H9 (cell line): ENCODE measurements around the gene GPN2. TPM values are rescaled to one million over a fixed set of nuclear protein-coding genes. Genes with fewer than 3 reads are reported as not detected.

Experiments used
- DNase-seq: peaks from one replicate; pipeline ENCODE4 v3.0.0-alpha.2; 2017
- H2AFZ ChIP-seq: one replicate; pipeline ENCODE4 v1.6.1; 2013; ENCODE audit warnings: mild to moderate bottlenecking, low read length, control low read depth, moderate library complexity
- H2AK5ac ChIP-seq: 2 replicates; pipeline ENCODE4 v1.6.1; 2013; ENCODE audit warnings: low read length, control low read depth, mixed read lengths; ENCODE audit not compliant: insufficient read length
- H2BK120ac ChIP-seq: one replicate; pipeline ENCODE4 v1.6.1; 2013; ENCODE audit warnings: low read depth, mild to moderate bottlenecking, low read length, control low read depth, inconsistent platforms; ENCODE audit not compliant: poor library complexity, severe bottlenecking
- H2BK12ac ChIP-seq: 2 replicates; pipeline ENCODE4 v1.6.1; 2013; ENCODE audit warnings: low read length, control low read depth, mixed read lengths, low read depth; ENCODE audit not compliant: insufficient read length
- H2BK15ac ChIP-seq: 2 replicates; pipeline ENCODE4 v1.6.1; 2013; ENCODE audit warnings: low read depth, low read length, control low read depth
- H2BK20ac ChIP-seq: one replicate; pipeline ENCODE4 v1.6.1; 2013; ENCODE audit warnings: low read depth, mild to moderate bottlenecking, low read length, control low read depth, inconsistent platforms; ENCODE audit not compliant: poor library complexity, severe bottlenecking
- H2BK5ac ChIP-seq: 2 replicates; pipeline ENCODE4 v1.6.1; 2013; ENCODE audit warnings: low read length, control low read depth, mixed read lengths; ENCODE audit not compliant: insufficient read length
- H3K14ac ChIP-seq: 2 replicates; pipeline ENCODE4 v1.6.1; 2013; ENCODE audit warnings: low read length, control low read depth; ENCODE audit not compliant: insufficient read depth
- H3K18ac ChIP-seq: 2 replicates; pipeline ENCODE4 v1.6.1; 2013; ENCODE audit warnings: low read depth, mild to moderate bottlenecking, mixed read lengths, low read length, control low read depth; ENCODE audit not compliant: insufficient read length
- H3K23ac ChIP-seq: 2 replicates; pipeline ENCODE4 v1.6.1; 2013; ENCODE audit warnings: low read length, control low read depth, mixed read lengths, low read depth; ENCODE audit not compliant: insufficient read length
- H3K23me2 ChIP-seq: 2 replicates; pipeline ENCODE4 v1.6.1; 2013; ENCODE audit warnings: low read depth, mild to moderate bottlenecking, mixed read lengths, low read length, control low read depth; ENCODE audit not compliant: insufficient read length, poor library complexity, severe bottlenecking
- H3K27ac ChIP-seq: 2 replicates; pipeline ENCODE4 v1.5.1; 2013; ENCODE audit warnings: low read length, control low read depth, mixed read lengths, low read depth; ENCODE audit not compliant: insufficient read length
- H3K27me3 ChIP-seq: 2 replicates; pipeline ENCODE4 v1.6.1; 2013; ENCODE audit warnings: low read length, control low read depth, inconsistent platforms; ENCODE audit not compliant: insufficient read depth
- H3K4ac ChIP-seq: 2 replicates; pipeline ENCODE4 v1.6.1; 2013; ENCODE audit warnings: low read depth, mild to moderate bottlenecking, control low read depth, inconsistent platforms, low read length, moderate library complexity
- H3K4me1 ChIP-seq: 2 replicates; pipeline ENCODE4 v1.6.1; 2013; ENCODE audit warnings: low read length, control low read depth, inconsistent platforms; ENCODE audit not compliant: insufficient read depth
- H3K4me2 ChIP-seq: 2 replicates; pipeline ENCODE4 v1.6.1; 2013; ENCODE audit warnings: low read length, control low read depth, mixed read lengths; ENCODE audit not compliant: insufficient read length, insufficient read depth
- H3K56ac ChIP-seq: 2 replicates; pipeline ENCODE4 v1.6.1; 2013; ENCODE audit warnings: low read depth, mild to moderate bottlenecking, mixed read lengths, low read length, control low read depth; ENCODE audit not compliant: insufficient read length
- H3K79me1 ChIP-seq: 2 replicates; pipeline ENCODE4 v1.6.1; 2013; ENCODE audit warnings: low read depth, mild to moderate bottlenecking, moderate library complexity, low read length, control low read depth, inconsistent platforms; ENCODE audit not compliant: insufficient read depth, poor library complexity, severe bottlenecking
- H3K79me2 ChIP-seq: 2 replicates; pipeline ENCODE4 v1.6.1; 2013; ENCODE audit warnings: low read length, control low read depth, inconsistent platforms; ENCODE audit not compliant: insufficient read depth
- H3K9ac ChIP-seq: 2 replicates; pipeline ENCODE4 v1.6.1; 2013; ENCODE audit warnings: low read length, control low read depth, mixed read lengths; ENCODE audit not compliant: insufficient read length; ENCODE audit errors: extremely low read depth
- H3K9me3 ChIP-seq: one replicate; pipeline ENCODE4 v1.6.1; 2013; ENCODE audit warnings: low read depth, low read length, inconsistent platforms; ENCODE audit not compliant: control insufficient read depth
- H3T11ph ChIP-seq: one replicate; pipeline ENCODE4 v1.6.1; 2013; ENCODE audit warnings: mild to moderate bottlenecking, low read length, control low read depth, inconsistent platforms
- H4K20me1 ChIP-seq: one replicate; pipeline ENCODE4 v1.6.1; 2013; ENCODE audit not compliant: control insufficient read depth, insufficient read length, insufficient read depth
- H4K5ac ChIP-seq: 2 replicates; pipeline ENCODE4 v1.6.1; 2013; ENCODE audit warnings: low read depth, mild to moderate bottlenecking, mixed read lengths, low read length, control low read depth; ENCODE audit not compliant: insufficient read length
- H4K8ac ChIP-seq: replicated peaks from 2 replicates; pipeline ENCODE4 v1.6.1; 2013; ENCODE audit warnings: low read length, control low read depth, mixed read lengths, low read depth; ENCODE audit not compliant: insufficient read length
- H4K91ac ChIP-seq: 2 replicates; pipeline ENCODE4 v1.6.1; 2013; ENCODE audit warnings: low read depth, mild to moderate bottlenecking, moderate library complexity, mixed read lengths, low read length, control low read depth; ENCODE audit not compliant: insufficient read length
- H3K27ac Mint-ChIP-seq, 3 experiments: 2 replicates in 2 of 3; 3 replicates in 1 of 3; pipeline ENCODE4 v1.8.0; 2020 to 2021; ENCODE audit warnings: mixed read lengths in 3 of 3, mild to moderate bottlenecking in 1 of 3, moderate library complexity in 1 of 3
- H3K27me3 Mint-ChIP-seq: 2 replicates; pipeline ENCODE4 v1.8.0; 2021; ENCODE audit warnings: low read depth, mild to moderate bottlenecking, moderate library complexity, mixed read lengths
- H3K36me3 Mint-ChIP-seq, 3 experiments: 2 replicates in 2 of 3; 3 replicates in 1 of 3; pipeline ENCODE4 v1.8.0; 2020 to 2021; ENCODE audit warnings: low read depth in 3 of 3, mixed read lengths in 3 of 3; ENCODE audit not compliant: insufficient read depth in 1 of 3
- H3K4me1 Mint-ChIP-seq, 2 experiments: 2 replicates each; pipeline ENCODE4 v1.8.0; 2020; ENCODE audit warnings: mixed read lengths in 2 of 2
- H3K4me3 Mint-ChIP-seq, 2 experiments: 2 replicates in 1 of 2; 3 replicates in 1 of 2; pipeline ENCODE4 v1.8.0; 2020 to 2021; ENCODE audit warnings: mild to moderate bottlenecking in 2 of 2, mixed read lengths in 2 of 2, moderate library complexity in 1 of 2
- H3K9me3 Mint-ChIP-seq, 2 experiments: 2 replicates in 1 of 2; 3 replicates in 1 of 2; pipeline ENCODE4 v1.8.0; 2020; ENCODE audit warnings: mild to moderate bottlenecking in 2 of 2, mixed read lengths in 2 of 2, moderate library complexity in 1 of 2
- CTCF ChIP-seq: fragments of 200-600 bp; sonication (generic); conservative IDR thresholded peaks from 3 replicates; pipeline ENCODE4 v1.8.0; 2021; ENCODE audit warnings: antibody characterized with exemption, mild to moderate bottlenecking
- WGBS: extraction: QIAGEN DNeasy Blood & Tissue Kit; methylation state at CpG from one replicate; pipeline ENCODE4 v1.1.7; 2013; ENCODE audit warnings: missing lambda C conversion rate, low lambda C conversion rate, mixed read lengths; ENCODE audit not compliant: insufficient read length; ENCODE audit errors: extremely low coverage; 5-methylcytosine and 5-hydroxymethylcytosine counted together
- total RNA-seq: library from RNA; stranded (reverse); gene quantifications from 2 replicates; pipeline ENCODE4 v1.2.1, GENCODE V29; 2021

GPN2 gene
- total RNA-seq, 1 experiment from 2014 or later, result 47.8 TPM

GRCh38 chr1:26864610-26865480 lies 25.2 kb downstream of the GPN2 start:
- peak overlapping the region; percentile 76 to 91 (median 83); a peak in 5 of 7 replicates for H3K27ac Mint-ChIP-seq
- H3K9me3 ChIP-seq, result no peaks in the 10 kb centered on the region
- H3K4me1 Mint-ChIP-seq, result peaks cover 38 to 40% of the 10 kb centered on the region in 2 experiments

More at GRCh38 chr1:26864610-26865480, 25.2 kb downstream of the GPN2 start:
- Histone ChIP-seq H3K23ac (no peak overlapping the region), H3K23me2 (peaks cover 4% of the 10 kb centered on the region), H2BK120ac (no peak overlapping the region), H2BK12ac (peak overlapping the region; percentile 28), H3K4me1 (no peaks in the 10 kb centered on the region; the same call in 1 of the 2 replicates), H2AK5ac (no peak overlapping the region), H4K20me1 (no peaks in the 10 kb centered on the region), H3K79me1 (no peaks in the 10 kb centered on the region), H2BK5ac (no peak overlapping the region), H3K14ac (peak overlapping the region; percentile 91), H2AFZ (no peak overlapping the region), H3K79me2 (no peaks in the 10 kb centered on the region), H3K56ac (no peak overlapping the region), H3K9ac (peak overlapping the region; percentile 62), H4K91ac (no peak overlapping the region), H2BK15ac (no peak overlapping the region; the same call in 1 of the 2 replicates), H3K27ac (peak overlapping the region; percentile 25), H3T11ph (no peak overlapping the region), H4K5ac (no peak overlapping the region), H2BK20ac (no peak overlapping the region), H3K4ac (peak overlapping the region; percentile 60; the same call in 1 of the 2 replicates), H3K4me2 (peak overlapping the region; percentile 73), H4K8ac (no peak overlapping the region), H3K27me3 (no peaks in the 10 kb centered on the region; the same call in 1 of the 2 replicates), H3K18ac (peak overlapping the region; percentile 88)
- H3K4me3 Mint-ChIP-seq, result peak overlapping the region; percentile 81 to 95
- TF ChIP-seq CTCF, result no peak
- H3K27me3 Mint-ChIP-seq, result peaks cover 20% of the 10 kb centered on the region
- DNase-seq, result peak; percentile 99
- no peaks in the 10 kb centered on the region for H3K36me3 Mint-ChIP-seq
- WGBS, result no CpG with 5 or more reads among the region's 75 CpGs
- H3K9me3 Mint-ChIP-seq, result no peaks in the 10 kb centered on the region
